DOHH2 (cell line): ENCODE data around the gene CAB39.

Experiments used
- H3F3A ChIP-seq: fragments of 200-600 bp; sonication (generic), shearing (Covaris generic); 2 replicates; pipeline ENCODE4 v1.6.0; 2016; ENCODE audit warnings: antibody characterized with exemption, mild to moderate bottlenecking; ENCODE audit not compliant: control insufficient read depth, insufficient read depth
- H3K27ac ChIP-seq: fragments of 200-600 bp; sonication (generic); 2 replicates; pipeline ENCODE4 v1.5.1; 2014; ENCODE audit warnings: low read depth, mild to moderate bottlenecking, low read length, moderate library complexity
- H3K27me3 ChIP-seq: fragments of 200-600 bp; sonication (generic); 2 replicates; pipeline ENCODE4 v1.6.1; 2014; ENCODE audit warnings: mild to moderate bottlenecking, low read length, mixed read lengths; ENCODE audit not compliant: control insufficient read depth
- H3K36me3 ChIP-seq: fragments of 200-600 bp; sonication (generic); 2 replicates; pipeline ENCODE4 v1.6.1; 2014; ENCODE audit warnings: mild to moderate bottlenecking, low read length, moderate library complexity, mixed read lengths; ENCODE audit not compliant: control insufficient read depth
- H3K4me1 ChIP-seq: fragments of 200-600 bp; sonication (generic); 2 replicates; pipeline ENCODE4 v1.6.1; 2014; ENCODE audit warnings: mild to moderate bottlenecking, low read length, mixed read lengths; ENCODE audit not compliant: control insufficient read depth
- H3K4me2 ChIP-seq: fragments of 200-600 bp; sonication (generic); 2 replicates; pipeline ENCODE4 v1.6.0; 2014; ENCODE audit warnings: mild to moderate bottlenecking, low read length, moderate library complexity
- H3K4me3 ChIP-seq: fragments of 200-600 bp; sonication (generic); 2 replicates; pipeline ENCODE4 v1.5.1; 2014; ENCODE audit warnings: mild to moderate bottlenecking, low read length, mixed read lengths
- H3K79me2 ChIP-seq: fragments of 200-600 bp; sonication (generic); 2 replicates; pipeline ENCODE4 v1.6.1; 2014; ENCODE audit warnings: mild to moderate bottlenecking, low read length, mixed read lengths; ENCODE audit not compliant: control insufficient read depth
- H3K9me2 ChIP-seq: fragments of 200-600 bp; sonication (generic); replicated peaks from 2 replicates; pipeline ENCODE4 v1.6.1; 2014; ENCODE audit warnings: mild to moderate bottlenecking, low read length, mixed read lengths; ENCODE audit not compliant: control insufficient read depth
- H3K9me3 ChIP-seq: fragments of 200-600 bp; sonication (generic); 2 replicates; pipeline ENCODE4 v1.6.1; 2014; ENCODE audit warnings: antibody characterized with exemption, low read length, mixed read lengths; ENCODE audit not compliant: control insufficient read depth, insufficient read depth
- H4K20me1 ChIP-seq: fragments of 200-600 bp; sonication (generic); 2 replicates; pipeline ENCODE4 v1.6.0; 2014; ENCODE audit warnings: low read depth, mild to moderate bottlenecking, antibody characterized with exemption, low read length, moderate library complexity; ENCODE audit not compliant: control insufficient read depth, insufficient read depth
- CTCF ChIP-seq: fragments of 200-600 bp; sonication (generic); IDR thresholded peaks from one replicate; pipeline ENCODE4 v1.5.1; 2014; ENCODE audit warnings: antibody characterized with exemption, mild to moderate bottlenecking, low read depth, low read length; ENCODE audit not compliant: poor library complexity, severe bottlenecking
- EZH2phosphoT487 ChIP-seq: fragments of 200-600 bp; sonication (generic); IDR thresholded peaks from 2 replicates; pipeline ENCODE4 v1.6.1; 2017; ENCODE audit warnings: borderline replicate concordance, mild to moderate bottlenecking, antibody characterized with exemption, low read length, moderate library complexity, mixed read lengths

The CAB39 gene

GRCh38 chr2:230865307-230865765 is 152.7 kb downstream of the CAB39 start:
- H3K4me1 ChIP-seq: peaks cover 51% of the 10 kb centered on the region
- no peaks in the 10 kb centered on the region for H3K9me2 ChIP-seq
- no peaks in the 10 kb centered on the region for H3K36me3 ChIP-seq
- peak overlapping the region; percentile 81 for H3K4me2 ChIP-seq
- H4K20me1 ChIP-seq: no peaks in the 10 kb centered on the region; the same call in 1 of the 2 replicates
- no peaks in the 10 kb centered on the region for H3K79me2 ChIP-seq
- peaks cover 18% of the 10 kb centered on the region for H3K27me3 ChIP-seq
- H3K9me3 ChIP-seq: no peaks in the 10 kb centered on the region
- TF ChIP-seq CTCF (no peak), EZH2phosphoT487 (0 out of 2 replicates have a peak, but pooled peaks have one; percentile 42)
- peaks cover 8% of the 10 kb centered on the region for H3F3A ChIP-seq
- H3K4me3 ChIP-seq: peak overlapping the region; percentile 79
- H3K27ac ChIP-seq: no peak overlapping the region

DNA sequence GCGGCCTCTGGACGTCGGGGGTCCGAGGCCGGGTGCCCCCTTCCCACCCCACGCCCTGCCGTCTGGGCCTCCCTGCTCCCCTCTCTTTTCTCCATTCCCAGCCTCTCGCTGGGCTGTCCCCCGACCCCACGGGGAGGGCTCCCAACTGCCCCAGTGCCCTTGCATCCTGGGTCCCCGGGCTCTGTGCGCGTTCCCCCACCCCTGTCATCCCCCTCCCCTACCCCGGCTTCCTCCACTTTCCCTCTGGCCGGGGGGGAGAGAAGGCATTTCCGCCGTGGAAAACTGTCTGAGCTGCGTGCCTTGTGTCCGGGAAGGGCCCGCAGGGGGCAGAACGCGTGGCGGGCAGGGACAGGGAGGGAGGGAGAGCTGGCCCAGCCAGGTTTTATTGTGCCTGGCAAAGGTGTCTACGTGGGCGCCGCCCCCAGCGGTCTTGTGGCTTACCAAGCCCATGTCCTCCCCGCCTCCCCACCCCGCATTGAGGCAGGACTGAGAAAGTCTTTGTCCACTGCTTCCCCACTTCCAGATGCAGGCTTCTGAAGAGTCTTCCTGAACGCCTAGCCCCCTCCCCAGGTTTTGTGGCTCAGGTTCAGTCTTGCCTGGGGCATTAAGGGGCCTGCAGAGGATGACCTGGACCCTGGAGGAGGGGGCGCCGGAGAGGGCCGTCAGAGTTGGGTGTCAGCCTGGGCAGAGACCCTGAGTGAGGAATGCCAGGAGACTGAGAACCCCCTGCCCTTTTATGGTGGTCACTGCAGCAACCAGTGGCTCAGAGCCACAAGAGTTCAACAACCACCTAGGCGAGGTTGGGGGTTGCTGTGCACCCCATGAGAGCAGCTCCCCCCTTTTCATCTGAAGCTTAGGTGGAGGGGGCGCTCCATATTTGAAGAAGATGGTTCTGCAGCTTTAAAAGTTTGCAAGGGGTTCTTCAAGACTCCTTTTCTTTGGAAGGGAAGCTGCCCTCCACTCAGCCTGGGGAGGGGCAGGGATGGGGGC is 153.4 kb downstream of the CAB39 start:
- TF ChIP-seq EZH2phosphoT487: no peak
- TF ChIP-seq CTCF: peak; percentile 11
- Histone ChIP-seq H3K27ac (no peak overlapping the region), H4K20me1 (no peaks in the 10 kb centered on the region; the same call in 1 of the 2 replicates), H3K4me2 (peak overlapping the region; percentile 81), H3K36me3 (no peaks in the 10 kb centered on the region), H3F3A (peaks cover 8% of the 10 kb centered on the region), H3K79me2 (no peaks in the 10 kb centered on the region), H3K4me3 (peak overlapping the region; percentile 79), H3K27me3 (peaks cover 18% of the 10 kb centered on the region), H3K4me1 (peaks cover 57% of the 10 kb centered on the region), H3K9me3 (no peaks in the 10 kb centered on the region), H3K9me2 (no peaks in the 10 kb centered on the region)

DNA sequence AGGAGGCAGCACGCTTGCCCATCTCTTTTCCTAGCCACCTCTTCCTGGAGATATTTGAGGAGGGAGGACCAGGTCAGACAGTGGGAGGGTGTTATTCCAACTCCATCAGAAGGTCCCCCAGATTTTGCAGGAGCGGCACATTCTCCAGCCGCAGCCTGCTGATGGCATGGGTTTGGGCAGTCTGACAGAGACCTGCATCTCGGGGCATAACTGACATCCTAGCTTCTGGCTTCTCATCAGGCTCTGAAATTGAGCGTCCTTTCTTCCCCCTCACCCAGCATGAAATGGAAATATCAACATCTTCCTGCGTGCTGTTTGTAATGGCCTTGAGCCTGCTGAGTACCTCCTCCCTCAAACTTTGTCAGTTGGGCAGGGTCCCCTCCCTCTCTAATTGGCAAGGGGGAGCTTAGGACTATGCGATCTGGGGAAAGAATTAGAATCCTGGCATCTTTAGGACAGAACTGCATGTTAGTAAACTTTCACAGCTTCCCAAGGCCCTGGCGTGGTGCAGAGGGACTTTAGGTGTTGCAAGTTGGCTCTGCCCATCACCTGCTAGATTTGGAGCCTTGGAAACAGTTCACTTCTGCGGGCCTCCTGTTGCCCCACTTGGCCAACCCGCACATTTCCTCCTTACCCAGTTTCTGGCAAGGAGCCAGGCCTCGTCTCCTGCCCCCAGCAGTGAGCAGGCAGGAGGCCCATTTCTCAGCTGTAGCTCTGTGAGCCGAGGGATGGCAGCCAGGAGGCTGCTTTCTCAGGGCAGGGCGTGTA is 154.3 kb downstream of the CAB39 start:
- H3F3A ChIP-seq: peaks cover 8% of the 10 kb centered on the region

More for the DNA sequence above, 154.3 kb downstream of the CAB39 start:
- peaks cover 18% of the 10 kb centered on the region for H3K27me3 ChIP-seq
- no peaks in the 10 kb centered on the region for H3K9me2 ChIP-seq
- no peaks in the 10 kb centered on the region for H3K9me3 ChIP-seq
- no peaks in the 10 kb centered on the region for H3K79me2 ChIP-seq
- H3K36me3 ChIP-seq: no peaks in the 10 kb centered on the region
- peaks cover 53% of the 10 kb centered on the region for H3K4me1 ChIP-seq
- H3K4me3 ChIP-seq: peak overlapping the region; percentile 36
- peak overlapping the region; percentile 81 for H3K4me2 ChIP-seq
- H3K27ac ChIP-seq: 0 out of 2 replicates have a peak overlapping the region, but pooled peaks have one; percentile 6
- H4K20me1 ChIP-seq: no peaks in the 10 kb centered on the region; the same call in 1 of the 2 replicates
- TF ChIP-seq EZH2phosphoT487 (no peak), CTCF (no peak)
